Measurements from ENCODE around the gene F8A3. TPM values are rescaled to one million over a fixed set of nuclear protein-coding genes. Genes with fewer than 3 reads are reported as not detected.

Gene F8A3
- total and polyA plus RNA-seq, 2 of the 8 experiments (the other 6 are each of a cell fraction or from before 2014, with no cell fraction given), result 0.11 to 0.60 TPM

DNA sequence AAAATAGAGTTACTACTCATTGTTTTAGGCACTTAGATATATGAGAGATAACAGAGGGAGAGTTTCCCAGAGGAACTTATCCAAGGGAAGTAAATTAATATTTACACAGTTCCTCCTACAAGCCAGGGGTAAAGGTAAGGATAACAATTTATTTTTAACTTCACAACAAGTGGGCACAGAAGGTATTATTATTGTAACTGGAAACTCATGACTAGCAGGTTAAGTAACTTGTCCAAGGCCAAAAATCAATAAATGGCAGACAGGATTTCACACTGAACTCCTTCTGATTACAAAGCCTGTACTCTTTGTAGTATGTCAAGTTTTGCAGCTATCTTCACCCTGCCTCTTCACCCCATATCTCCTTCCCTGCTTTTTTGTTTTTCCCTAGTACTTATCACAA, 46.9 kb upstream of the F8A3 start:
- no peaks in the 10 kb centered on the region for H3K9me3 ChIP-seq (ENCODE audit: insufficient read depth in 2 of 2, low read depth in 1 of 2, low read length in 1 of 2)
- FAIRE-seq (no peak), DNase-seq (ENCODE audit: low read depth in 1 of 2, low spot score in 2 of 2) (no peak)
- H3K79me1 ChIP-seq (ENCODE audit: low read depth, low read length), result no peaks in the 10 kb centered on the region
- H3K18ac ChIP-seq (ENCODE audit: extremely low read depth, low read length), result no peak overlapping the region
- H2AFZ ChIP-seq (ENCODE audit: low read length), result no peak overlapping the region
- H3K4me2 ChIP-seq (ENCODE audit: insufficient read depth in 1 of 2, low read depth in 2 of 2, low read length in 2 of 2), result no peak overlapping the region
- no peak overlapping the region for H4K5ac ChIP-seq (ENCODE audit: insufficient read length, low read depth, low read length)
- no peak overlapping the region for H2BK5ac ChIP-seq (ENCODE audit: low read depth, low read length)
- no peak overlapping the region for H3K23ac ChIP-seq (ENCODE audit: insufficient read length)
- no peaks in the 10 kb centered on the region for H4K20me1 ChIP-seq (replicated peaks in 1 of 2; ENCODE audit: control insufficient read depth in 1 of 2, insufficient read depth in 2 of 2, low read length in 2 of 2)
- H3K14ac ChIP-seq (ENCODE audit: insufficient read length), result no peak overlapping the region
- POLR2A ChIA-PET (ENCODE audit: partially characterized antibody), result no interaction called here
- no peak overlapping the region for H4K91ac ChIP-seq (replicated peaks; ENCODE audit: insufficient read length, low read length)
- H3K9ac ChIP-seq (replicated peaks in 1 of 4; ENCODE audit: extremely low read depth in 1 of 4, low read depth in 3 of 4, low read length in 3 of 4), result no peak overlapping the region
- no peak overlapping the region for H2BK20ac ChIP-seq (ENCODE audit: low read length)
- no peaks in the 10 kb centered on the region for H3K23me2 ChIP-seq (ENCODE audit: low read depth, low read length)
- no peak overlapping the region for H2BK120ac ChIP-seq (replicated peaks; ENCODE audit: low read depth, low read length)
- H3K36me3 ChIP-seq (ENCODE audit: control insufficient read depth in 2 of 4, insufficient read depth in 4 of 4, low read length in 3 of 4), result no peaks in the 10 kb centered on the region
- H3K4me3 ChIP-seq (ENCODE audit: extremely low read depth in 1 of 4, insufficient read depth in 2 of 4, low read depth in 3 of 4, low read length in 4 of 4), result no peak overlapping the region
- no peak overlapping the region for H3K4ac ChIP-seq (replicated peaks; ENCODE audit: insufficient read length, low read depth, low read length)
- no peaks in the 10 kb centered on the region for H3K27me3 ChIP-seq (replicated peaks in 1 of 4; ENCODE audit: control insufficient read depth in 3 of 4, extremely low read depth in 1 of 4, insufficient read depth in 3 of 4, low read length in 3 of 4)
- H3K79me2 ChIP-seq (ENCODE audit: control insufficient read depth in 1 of 2, insufficient read depth in 2 of 2, low read length in 2 of 2), result no peaks in the 10 kb centered on the region
- H3K27ac ChIP-seq (ENCODE audit: low read depth, low read length), result no peak overlapping the region
- no peak overlapping the region for H2BK12ac ChIP-seq (ENCODE audit: low read depth, low read length)
- CTCF ChIA-PET (ENCODE audit: partially characterized antibody), result no interaction called here
- no peak overlapping the region for H2BK15ac ChIP-seq (ENCODE audit: low read length)
- TF ChIP-seq KDM5A (IDR thresholded peaks at IDR 0.05; ENCODE audit: low read length), result no peak
- TF ChIP-seq TEAD4 (IDR thresholded peaks at IDR 0.05; ENCODE audit: low read depth, low read length), result no peak
- TF ChIP-seq, protein P1, sequence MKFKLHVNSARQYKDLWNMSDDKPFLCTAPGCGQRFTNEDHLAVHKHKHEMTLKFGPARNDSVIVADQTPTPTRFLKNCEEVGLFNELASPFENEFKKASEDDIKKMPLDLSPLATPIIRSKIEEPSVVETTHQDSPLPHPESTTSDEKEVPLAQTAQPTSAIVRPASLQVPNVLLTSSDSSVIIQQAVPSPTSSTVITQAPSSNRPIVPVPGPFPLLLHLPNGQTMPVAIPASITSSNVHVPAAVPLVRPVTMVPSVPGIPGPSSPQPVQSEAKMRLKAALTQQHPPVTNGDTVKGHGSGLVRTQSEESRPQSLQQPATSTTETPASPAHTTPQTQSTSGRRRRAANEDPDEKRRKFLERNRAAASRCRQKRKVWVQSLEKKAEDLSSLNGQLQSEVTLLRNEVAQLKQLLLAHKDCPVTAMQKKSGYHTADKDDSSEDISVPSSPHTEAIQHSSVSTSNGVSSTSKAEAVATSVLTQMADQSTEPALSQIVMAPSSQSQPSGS (IDR thresholded peaks at IDR 0.05; ENCODE audit: low read length), result no peak
- no peak for TF ChIP-seq TBP (IDR thresholded peaks at IDR 0.05; ENCODE audit: low read depth, low read length)
- TF ChIP-seq KDM4A (IDR thresholded peaks at IDR 0.05; ENCODE audit: low read depth, low read length, severe bottlenecking), result no peak
- TF ChIP-seq ASH2L (IDR thresholded peaks at IDR 0.05; ENCODE audit: low read length), result no peak
- TF ChIP-seq SIN3A (conservative IDR thresholded peaks at IDR 0.05 in 1 of 2, IDR thresholded peaks at IDR 0.05 in 1 of 2; ENCODE audit: low read depth in 1 of 2, low read length in 2 of 2), result no peak
- no peaks in the 10 kb centered on the region for H3K4me1 ChIP-seq (replicated peaks in 1 of 4; ENCODE audit: control insufficient read depth in 3 of 4, insufficient read depth in 4 of 4, low read length in 3 of 4)
- H3K56ac ChIP-seq (replicated peaks; ENCODE audit: insufficient read length, low read depth, low read length), result no peak overlapping the region
- H4K8ac ChIP-seq (ENCODE audit: extremely low read depth, insufficient read depth, low read length), result no peak overlapping the region
- no peak overlapping the region for H2AK5ac ChIP-seq (ENCODE audit: low read depth, low read length)

Measured in H1 (cell line).